Thyroid gland (tissue), 4 donors: ENCODE data around the gene MGAT1. TPM values are rescaled to one million over a fixed set of nuclear protein-coding genes. Genes with fewer than 3 reads are reported as not detected.

Experiments
- DNase-seq, 2 donors: peaks; one replicate each; pipeline ENCODE4 v3.0.0-alpha.2; 2019
- H3K27ac ChIP-seq, 3 donors: fragments of 200-600 bp; sonication (generic); 1 replicate in 2 of 3; 2 replicates in 1 of 3; pipeline ENCODE4 v1.5.1; 2016 to 2019; ENCODE audit warnings: mild to moderate bottlenecking in 1 of 3, moderate library complexity in 1 of 3
- H3K27me3 ChIP-seq: fragments of 200-600 bp; sonication (generic); one replicate; pipeline ENCODE4 v1.5.1; 2019
- H3K36me3 ChIP-seq, 2 donors: fragments of 200-600 bp; sonication (generic); one replicate each; pipeline ENCODE4 v1.5.1; 2016 to 2019
- H3K4me1 ChIP-seq, 2 donors: fragments of 200-600 bp; sonication (generic); one replicate each; pipeline ENCODE4 v1.5.1; 2017 to 2019
- H3K4me3 ChIP-seq, 3 donors: fragments of 200-600 bp; sonication (generic); replicated peaks in 1 of 3; 1 replicate in 2 of 3; 2 replicates in 1 of 3; pipeline ENCODE4 v1.5.1; 2016; ENCODE audit warnings: mild to moderate bottlenecking in 1 of 3
- H3K9me3 ChIP-seq: fragments of 200-600 bp; sonication (generic); one replicate; pipeline ENCODE4 v1.5.1; 2017
- CTCF ChIP-seq, 6 experiments: fragments of 200-600 bp in 3 of 6; fragments of 450-650 bp in 3 of 6; sonication (generic) in 3 of 6; IDR thresholded peaks; one replicate each; pipeline ENCODE4 v1.5.1; 2016 to 2019; ENCODE audit warnings: antibody characterized with exemption in 6 of 6, mild to moderate bottlenecking in 2 of 6, inconsistent platforms in 1 of 6, moderate library complexity in 1 of 6
- POLR2A ChIP-seq, 2 donors: fragments of 450-650 bp; IDR thresholded peaks; one replicate each; pipeline ENCODE4 v1.6.1; 2017; ENCODE audit warnings: antibody characterized with exemption in 2 of 2, mild to moderate bottlenecking in 2 of 2, moderate library complexity in 1 of 2
- WGBS, 2 donors: methylation state at CpG; one replicate each; pipeline ENCODE4 v1.1.5; 2017; 5-methylcytosine and 5-hydroxymethylcytosine counted together
- intact Hi-C: fragments of 100-400 bp; cut with DNase I; formaldehyde crosslinking; loops from one replicate; pipeline ENCODE4 v1.15.1; 2023
- total RNA-seq, 4 donors: library from RNA; depleted of rRNA; stranded (reverse); fragments of >200 nt; gene quantifications; one replicate each; pipeline ENCODE4 v1.2.3, GENCODE V29; 2016

Gene MGAT1
- total RNA-seq, 4 donors from 2014 or later = 155 to 283 (median 200) TPM

- no peaks in the 10 kb centered on the region for H3K9me3 ChIP-seq
- TF ChIP-seq POLR2A (IDR thresholded peaks at IDR 0.05) (no peak), CTCF (IDR thresholded peaks at IDR 0.05) (no peak)
- intact Hi-C loops = no loop called here
- no peak overlapping the region for H3K27ac ChIP-seq
- H3K36me3 ChIP-seq = no peaks in the 10 kb centered on the region
- H3K4me3 ChIP-seq = no peak overlapping the region
- no peak for DNase-seq
- H3K4me1 ChIP-seq = no peaks in the 10 kb centered on the region
- H3K27me3 ChIP-seq = no peaks in the 10 kb centered on the region
- 82% methylated on average over 2 of the region's 2 CpGs for WGBS, 2 donors
Observed at GRCh38 chr5:180736536-180736935, 66.1 kb downstream of the MGAT1 start.

Other genes with a start within 250 kb of the MGAT1 start
- gene SCGB3A1, start 211.3 kb downstream of the MGAT1 start, total RNA-seq = 1 to 10 TPM in 3 of 4 donors, not detected in 1; 1.0 to 8.1 (median 3.5) TPM
- gene FLT4, start 153.2 kb downstream of the MGAT1 start, total RNA-seq = 10 to 100 TPM; 52.8 to 90.9 (median 66.8) TPM
- not detected for gene OR2Y1, start 62.7 kb downstream of the MGAT1 start, total RNA-seq
- 10 to 100 TPM; 41.1 to 58.9 (median 47.3) TPM for gene ZFP62, start 58.5 kb upstream of the MGAT1 start, total RNA-seq
- gene BTNL8, start 96.4 kb upstream of the MGAT1 start, total RNA-seq = 1 to 10 TPM in 3 of 4 donors, under 1 TPM in 1; 0.89 to 7.1 (median 2.8) TPM
- under 1 TPM in 1 of 4 donors, not detected in 3; 0.50 TPM for gene BTNL3, start 186.0 kb upstream of the MGAT1 start, total RNA-seq
- 10 to 100 TPM; 12.9 to 77.1 (median 34.3) TPM for gene BTNL9, start 237.5 kb upstream of the MGAT1 start, total RNA-seq